NCI-H2196 treated with DMSO at 0.1 percent for 48 hours (cell line): ENCODE measurements around the gene FDX1.

Experiments used
- DNase-seq: peaks from one replicate; lab custom pipeline; 2025; ENCODE audit not compliant: unreplicated experiment; lab: John Stamatoyannopoulos, UW

Gene FDX1

DNA sequence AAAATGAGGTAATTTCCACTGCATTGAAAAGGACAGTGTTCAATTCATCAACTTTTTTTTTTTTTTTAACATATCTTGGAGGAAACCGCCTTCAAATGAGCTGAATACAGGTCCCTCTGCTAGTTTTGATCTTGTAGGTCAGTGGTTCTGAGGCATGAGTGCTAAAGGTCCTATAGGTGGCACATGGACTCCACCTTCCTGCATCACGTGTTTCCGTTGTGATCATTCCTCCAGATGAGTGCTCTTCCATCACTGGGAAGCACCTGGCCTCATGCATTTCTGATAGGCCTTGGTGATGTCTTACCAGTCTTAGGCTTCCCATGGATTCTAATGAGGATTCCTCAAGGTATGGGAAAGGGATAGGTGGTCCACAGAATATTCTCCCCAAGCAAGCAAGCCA is 37.8 kb downstream of the FDX1 start:
- no peak for DNase-seq

- DNase-seq, result no peak
Observed at GRCh38 chr11:110468121-110468520, 38.4 kb downstream of the FDX1 start.

DNA sequence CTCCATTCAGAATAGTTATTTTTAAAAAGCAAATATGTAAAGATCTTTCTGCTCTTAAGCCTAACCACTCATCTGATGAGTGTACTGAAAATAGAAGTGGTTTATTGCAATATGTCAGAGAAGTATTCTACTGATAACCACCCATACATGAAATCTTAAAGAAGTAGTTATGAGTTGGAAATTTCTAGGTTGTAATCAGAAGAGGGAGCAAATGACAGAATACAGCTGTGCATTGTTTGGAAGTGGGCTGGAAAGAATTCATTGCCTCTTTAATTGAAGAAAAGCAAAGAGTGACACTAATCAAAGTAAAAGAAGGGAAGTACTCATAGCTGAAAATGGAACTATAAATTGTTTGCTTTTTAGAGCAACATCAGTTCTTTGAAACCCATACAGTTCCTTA is 39.4 kb downstream of the FDX1 start:
- no peak for DNase-seq

- DNase-seq, result no peak
Observed at GRCh38 chr11:110470716-110471115, 41.0 kb downstream of the FDX1 start.

DNA sequence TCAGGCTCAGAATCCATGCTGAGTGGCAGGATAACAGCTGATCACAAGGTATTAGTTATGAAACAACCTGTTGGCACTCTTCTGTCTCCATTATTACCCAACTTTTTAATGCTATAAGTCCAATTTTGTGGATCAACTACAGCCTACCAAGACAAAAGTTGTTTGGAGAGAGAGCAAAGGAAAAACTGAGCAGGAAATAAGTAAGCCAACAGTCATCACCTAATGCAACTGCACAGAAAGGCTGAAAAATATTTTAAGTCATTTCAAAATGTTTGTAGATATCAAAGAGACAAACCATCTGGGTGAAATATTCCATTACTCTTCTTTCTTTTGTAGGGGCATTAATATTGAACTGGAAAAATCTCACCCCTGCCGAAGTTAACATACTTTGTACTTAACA is 41.6 kb downstream of the FDX1 start:
- no peak for DNase-seq

DNA sequence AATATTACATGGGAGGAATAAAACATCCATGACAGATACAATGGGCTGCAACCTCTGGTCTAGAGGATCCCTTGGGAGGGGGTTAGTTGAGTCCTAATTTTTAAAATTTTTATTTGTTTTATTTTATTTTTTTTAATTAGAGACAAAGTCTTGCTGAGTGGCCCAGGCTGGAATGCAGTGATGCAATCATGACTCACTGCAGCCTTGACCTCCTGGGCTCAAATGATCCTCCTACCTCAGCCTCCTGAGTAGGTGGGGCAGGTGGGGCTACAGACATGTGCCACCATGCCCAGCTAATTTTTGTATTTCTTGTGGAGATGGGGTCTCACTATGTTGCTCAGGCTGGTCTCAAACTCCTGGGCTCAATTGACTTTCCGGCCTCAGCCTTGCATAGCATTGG is 43.1 kb downstream of the FDX1 start:
- DNase-seq, result no peak

DNA sequence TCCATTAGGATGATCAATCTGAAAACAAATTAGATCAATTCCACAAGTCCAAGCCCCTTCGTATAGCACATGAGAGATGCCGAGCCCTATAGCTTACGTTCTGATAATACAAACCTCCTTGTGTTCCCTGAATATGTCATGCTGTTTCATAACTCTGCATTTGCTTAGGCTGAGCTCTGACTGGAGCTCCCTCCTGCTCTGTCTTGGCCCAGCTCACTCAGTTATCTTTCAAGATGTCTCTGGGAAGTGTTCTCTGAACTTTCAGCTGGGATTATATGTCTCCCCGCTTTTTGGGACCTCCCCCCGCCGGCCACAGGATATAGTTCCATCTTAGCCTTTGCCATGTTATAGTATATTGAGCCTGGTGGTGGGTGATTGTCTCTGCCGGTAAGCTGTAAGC is 44.0 kb downstream of the FDX1 start:
- no peak for DNase-seq

GRCh38 chr11:110474578-110474977 is 44.8 kb downstream of the FDX1 start:
- DNase-seq, result no peak

DNA sequence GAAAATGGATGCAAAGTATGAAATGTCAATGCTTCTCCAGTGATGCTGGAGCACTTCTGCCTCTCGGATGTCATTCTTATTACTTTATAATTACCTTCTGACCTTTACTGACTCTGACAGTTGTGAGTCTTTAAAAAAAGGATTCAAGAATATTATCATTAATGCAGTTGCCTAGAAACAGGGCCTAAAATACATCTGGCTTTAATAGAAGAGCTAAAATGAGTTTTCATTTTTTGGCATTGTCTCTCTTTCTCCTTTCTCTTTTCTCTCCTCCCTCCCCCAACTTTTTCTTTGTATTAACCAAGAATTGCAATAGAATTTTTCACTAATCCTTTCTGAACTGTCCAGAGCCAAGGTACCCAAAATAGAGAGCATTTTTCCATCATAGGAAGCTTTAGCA is 45.9 kb downstream of the FDX1 start:
- no peak for DNase-seq

- no peak for DNase-seq
Observed at GRCh38 chr11:110478410-110478809, 48.7 kb downstream of the FDX1 start.

DNA sequence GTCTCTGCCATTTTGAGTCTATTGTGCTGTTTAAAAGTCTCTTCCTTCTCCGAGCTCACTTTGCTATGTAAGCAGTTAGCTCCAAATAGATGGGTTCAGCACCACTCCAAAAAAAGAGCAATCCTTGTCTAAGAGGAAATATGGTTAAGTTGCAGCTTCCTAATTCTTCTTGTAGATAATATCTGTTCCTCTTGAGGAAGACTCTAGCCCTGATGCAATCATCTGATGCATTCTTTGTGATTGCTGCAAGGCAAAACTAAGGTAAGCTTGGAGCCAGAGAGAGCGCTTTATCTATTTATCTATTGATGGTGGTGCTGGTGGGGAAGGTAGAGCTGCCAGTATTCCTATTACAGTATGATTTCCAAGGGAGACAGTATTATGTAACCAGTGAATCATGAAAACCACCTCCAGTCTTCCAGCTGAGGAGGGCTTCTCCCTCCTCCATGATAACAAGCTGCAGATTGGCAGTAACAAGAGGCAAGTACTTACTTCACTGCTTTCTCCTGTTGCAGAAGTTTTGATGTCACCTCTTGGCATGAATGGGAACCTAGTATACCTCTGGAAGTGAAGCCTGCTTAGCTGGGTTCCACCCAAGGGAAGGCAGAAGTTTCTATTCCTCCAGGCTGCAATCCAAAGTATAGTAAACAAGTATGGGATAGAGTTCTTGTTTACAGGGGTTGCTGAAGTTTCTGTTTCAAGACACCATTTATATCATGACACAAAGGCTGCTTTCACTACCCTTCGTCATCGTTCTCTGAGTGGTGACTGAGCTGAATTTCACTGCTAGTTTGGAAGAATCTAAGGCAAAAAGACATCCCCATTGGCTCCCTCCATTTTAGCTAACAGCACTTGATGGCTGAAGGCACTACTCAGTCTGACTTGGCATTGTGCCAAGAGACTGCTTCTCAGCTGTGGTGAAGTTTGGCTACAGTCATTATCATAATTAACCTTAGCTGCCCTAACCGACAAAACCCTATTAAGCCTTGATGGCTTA is 49.7 kb downstream of the FDX1 start:
- DNase-seq, result no peak

DNA sequence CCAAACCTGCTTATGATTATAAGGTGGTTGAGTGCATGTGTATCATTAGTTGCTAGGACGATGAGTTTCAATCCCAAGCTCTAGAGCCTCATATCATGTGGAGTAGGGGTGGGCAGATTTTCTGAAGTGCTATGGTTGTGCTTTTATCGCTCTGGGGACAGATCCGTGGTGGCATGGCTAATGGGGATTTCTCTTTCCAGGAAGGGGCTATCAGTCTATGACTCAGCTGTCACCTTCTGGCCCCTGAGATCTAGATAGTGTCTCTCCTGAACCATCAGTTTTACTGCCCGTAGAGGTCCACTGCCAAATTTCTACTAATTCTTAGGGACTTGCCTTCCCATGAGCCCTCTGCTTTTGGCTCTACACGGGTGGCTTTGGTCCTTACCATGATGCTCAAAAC is 51.8 kb downstream of the FDX1 start:
- DNase-seq, result no peak

DNA sequence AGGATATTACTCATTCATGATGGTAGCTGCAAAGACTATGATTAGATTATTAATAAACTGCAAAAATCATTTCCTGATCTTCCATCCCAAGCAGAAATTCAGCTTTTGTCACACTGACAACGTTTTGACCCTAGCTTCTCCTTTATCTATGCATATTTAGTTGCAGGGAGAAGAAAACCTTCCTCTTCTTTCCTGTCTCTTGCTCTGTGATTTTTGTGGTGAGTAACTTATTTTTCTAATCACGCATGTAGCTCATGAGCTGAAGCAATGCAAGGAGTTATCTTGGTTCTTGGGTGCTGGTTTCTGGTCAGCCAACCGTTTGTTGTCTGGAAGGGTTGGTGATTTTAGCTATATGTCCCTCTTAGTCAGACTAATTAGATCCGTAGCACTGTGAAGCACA is 56.4 kb downstream of the FDX1 start:
- DNase-seq, result no peak

- no peak for DNase-seq
Observed at GRCh38 chr11:110488446-110488845, 58.7 kb downstream of the FDX1 start.

- DNase-seq, result no peak
Observed at GRCh38 chr11:110490886-110491285, 61.1 kb downstream of the FDX1 start.

DNA sequence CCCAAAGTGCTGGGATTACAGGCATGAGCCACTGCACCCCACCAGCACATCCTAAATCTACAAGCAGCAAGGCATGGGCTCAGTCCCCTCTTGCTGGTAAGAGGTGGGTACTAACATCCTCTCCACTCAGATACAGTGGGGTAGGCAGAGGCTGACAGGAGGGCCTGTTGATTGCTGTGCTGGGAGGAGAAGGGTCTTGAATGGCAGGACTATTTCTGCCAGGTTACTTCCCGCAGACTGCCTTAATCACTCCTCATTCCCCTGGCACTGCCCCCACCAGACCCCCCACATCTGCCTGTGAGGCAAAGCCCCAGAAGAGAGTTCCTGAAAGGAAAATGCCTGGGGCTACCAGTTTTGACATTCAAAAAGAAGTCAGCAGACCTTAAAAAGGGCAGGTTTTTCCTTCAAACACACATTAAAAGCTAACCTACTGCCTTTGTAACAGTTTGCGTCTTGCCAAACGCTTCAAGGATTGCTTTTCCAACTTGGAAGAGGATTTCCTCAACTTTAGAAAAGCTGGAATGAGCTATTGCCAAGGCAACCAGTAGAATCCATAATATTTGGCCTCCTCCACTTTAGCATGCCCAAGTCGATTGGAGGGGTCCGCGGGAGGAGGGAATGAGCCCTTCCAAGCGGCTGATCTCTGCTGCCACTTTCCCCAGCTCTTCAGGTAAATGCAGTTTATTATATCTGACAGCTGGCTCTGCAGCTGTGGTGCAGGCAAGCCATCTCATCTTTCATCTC is 62.0 kb downstream of the FDX1 start:
- no peak for DNase-seq

- no peak for DNase-seq
Observed at GRCh38 chr11:110492321-110492685, 62.6 kb downstream of the FDX1 start.

GRCh38 chr11:110493346-110493745 is 63.6 kb downstream of the FDX1 start:
- no peak for DNase-seq

DNA sequence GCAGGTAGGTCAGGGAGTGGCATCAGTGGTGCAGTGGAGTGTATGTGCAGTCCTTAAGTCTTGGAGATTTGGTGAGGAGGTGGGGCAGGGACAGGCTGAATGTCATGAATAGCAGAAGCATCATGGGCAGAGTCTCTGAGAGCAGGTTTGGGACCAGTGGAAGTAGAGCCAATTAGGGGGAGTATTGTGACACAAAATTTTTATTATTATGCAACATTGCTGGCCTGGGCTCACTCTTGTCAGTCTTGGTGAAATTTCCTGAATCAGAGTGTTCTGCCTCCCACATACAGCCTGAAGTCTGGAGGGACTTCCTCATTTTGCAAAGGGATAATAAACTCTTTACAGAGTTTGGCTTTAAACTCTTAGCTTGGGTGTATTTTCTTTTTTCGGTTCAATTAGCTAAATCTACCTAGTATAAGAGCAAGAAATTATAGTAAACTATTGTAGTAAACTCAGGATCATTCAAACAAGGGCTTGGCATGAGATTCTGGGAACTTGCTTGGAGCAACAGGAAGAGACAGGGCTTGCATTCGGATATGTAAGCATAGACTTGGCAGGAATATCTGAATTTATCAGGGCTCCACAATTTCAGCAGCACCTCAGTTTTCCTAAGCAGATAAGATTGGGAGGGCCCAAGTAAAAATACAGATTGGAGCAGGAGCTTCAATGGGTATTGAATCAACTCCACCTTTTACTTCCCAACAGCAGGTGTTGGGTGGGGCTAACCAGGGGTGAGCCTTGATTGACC is 67.7 kb downstream of the FDX1 start:
- DNase-seq, result no peak

- no peak for DNase-seq
Observed at GRCh38 chr11:110501428-110501827, 71.7 kb downstream of the FDX1 start.

GRCh38 chr11:110505528-110506284 is 76.0 kb downstream of the FDX1 start:
- DNase-seq, result no peak
